GM12878 (cell line): ENCODE results near the gene LYSMD2. TPM values are rescaled to one million over a fixed set of nuclear protein-coding genes. Genes with fewer than 3 reads are reported as not detected.

Source experiments
- ASH2L ChIP-seq: fragments of 300-600, 200-600 bp; sonication (generic); IDR thresholded peaks from 2 replicates; pipeline ENCODE4 v1.6.1; 2017; ENCODE audit warnings: low read depth, mild to moderate bottlenecking, borderline replicate concordance
- CREB1 ChIP-seq: IDR thresholded peaks from 2 replicates; pipeline ENCODE4 v1.6.1; 2012; ENCODE audit warnings: low read depth, mild to moderate bottlenecking, inconsistent platforms
- CREM ChIP-seq: IDR thresholded peaks from 2 replicates; pipeline ENCODE4 v1.6.1; 2014; ENCODE audit warnings: antibody characterized with exemption, low read depth
- DPF2 ChIP-seq: fragments of 450-650 bp; IDR thresholded peaks from 2 replicates; pipeline ENCODE4 v1.6.1; 2017; ENCODE audit warnings: mild to moderate bottlenecking
- ETV6 ChIP-seq, 2 experiments: fragments of 450-650 bp in 1 of 2; IDR thresholded peaks in 1 of 2; conservative IDR thresholded peaks in 1 of 2; 2 replicates each; pipeline ENCODE4 v1.6.1; 2014; ENCODE audit warnings: antibody characterized with exemption in 1 of 2, borderline replicate concordance in 1 of 2, low read depth in 1 of 2, mild to moderate bottlenecking in 1 of 2, moderate library complexity in 1 of 2
- GABPA ChIP-seq: IDR thresholded peaks from 2 replicates; pipeline ENCODE4 v1.6.1; 2014; ENCODE audit warnings: antibody characterized with exemption, low read depth, mild to moderate bottlenecking, inconsistent platforms
- JUND ChIP-seq: IDR thresholded peaks from 2 replicates; pipeline ENCODE4 v1.6.1; 2012; ENCODE audit warnings: low read depth, mild to moderate bottlenecking, low read length, improper control_type of control experiment, moderate library complexity
- MEF2A ChIP-seq: IDR thresholded peaks from 2 replicates; pipeline ENCODE4 v1.6.1; 2011; ENCODE audit warnings: low read depth, mild to moderate bottlenecking, low read length, moderate library complexity; ENCODE audit not compliant: insufficient read depth
- MEF2B ChIP-seq: fragments of 450-650 bp; IDR thresholded peaks from 2 replicates; pipeline ENCODE4 v1.6.1; 2018; ENCODE audit warnings: mild to moderate bottlenecking, moderate library complexity; ENCODE audit not compliant: partially characterized antibody, poor library complexity, severe bottlenecking
- NR2C2 ChIP-seq: IDR thresholded peaks from 2 replicates; pipeline ENCODE4 v1.6.1; 2011; ENCODE audit warnings: borderline replicate concordance, low read depth; ENCODE audit not compliant: control insufficient read depth, insufficient read length
- NRF1 ChIP-seq: conservative IDR thresholded peaks from 2 replicates; pipeline ENCODE4 v1.6.1; 2011; ENCODE audit warnings: mild to moderate bottlenecking, low read depth, low read length, improper control_type of control experiment
- RAD51 ChIP-seq: fragments of 450-650 bp; IDR thresholded peaks from 2 replicates; pipeline ENCODE4 v1.6.1; 2016; ENCODE audit warnings: moderate library complexity, mild to moderate bottlenecking, inconsistent platforms
- SMARCA5 ChIP-seq: fragments of 450-650 bp; IDR thresholded peaks from 2 replicates; pipeline ENCODE4 v1.6.1; 2017; ENCODE audit warnings: mild to moderate bottlenecking
- SPI1 ChIP-seq: IDR thresholded peaks from 2 replicates; pipeline ENCODE4 v1.6.1; 2011; ENCODE audit warnings: low read depth, mild to moderate bottlenecking, low read length, moderate library complexity, borderline replicate concordance; ENCODE audit not compliant: insufficient read depth
- TCF12 ChIP-seq: IDR thresholded peaks from 2 replicates; pipeline ENCODE4 v1.6.1; 2011; ENCODE audit warnings: low read depth, mild to moderate bottlenecking, low read length
- ZNF622 ChIP-seq: fragments of 450-650 bp; IDR thresholded peaks from 2 replicates; pipeline ENCODE4 v1.6.1; 2017; ENCODE audit warnings: mild to moderate bottlenecking, inconsistent platforms
- polyA plus RNA-seq, 11 experiments: library from polyadenylated mRNA; depleted of rRNA in 4 of 11; unstranded in 6 of 11; stranded (reverse) in 5 of 11; fragments of >200 nt; fragmentation: Nextera tagmentation in 4 of 11; fragmentation: Illumina TruSeq in 1 of 11; extraction: Ambion mirVana in 4 of 11; extraction: Trizol in 1 of 11; gene quantifications; 1 replicate in 1 of 11; 2 replicates in 10 of 11; pipeline versions ENCODE4 v1.2.1 to v1.2.3, GENCODE V29; 2011 to 2016; ENCODE audit warnings: inconsistent platforms in 2 of 11, missing spikeins in 2 of 11, low read depth in 1 of 11
- total RNA-seq, 4 experiments: library from RNA; depleted of rRNA in 3 of 4; stranded (reverse); fragments of >200 nt in 3 of 4; fragmentation: Illumina TruSeq in 1 of 4; extraction: Trizol in 1 of 4; gene quantifications; 2 replicates each; pipeline versions ENCODE4 v1.2.1 to v1.2.3, GENCODE V29; 2013 to 2021
- TF ChIP-seq, protein P1 (sequence below): fragments of 150-350 bp; IDR thresholded peaks from 2 replicates; pipeline ENCODE4 v1.6.1; 2014; ENCODE audit warnings: mild to moderate bottlenecking, low read depth, low read length
- TF ChIP-seq, protein P2 (sequence below): IDR thresholded peaks from 2 replicates; pipeline ENCODE4 v1.6.1; 2011; ENCODE audit warnings: low read depth, mild to moderate bottlenecking, low read length, moderate library complexity, borderline replicate concordance; ENCODE audit errors: extremely low read depth
- TF ChIP-seq, protein P3 (sequence below): fragments of 450-650 bp; formaldehyde crosslinking; IDR thresholded peaks from 2 replicates; pipeline ENCODE4 v1.4.0; 2022; ENCODE audit warnings: mild to moderate bottlenecking, moderate library complexity
- TF ChIP-seq, protein P4 (sequence below), 3 experiments: IDR thresholded peaks in 2 of 3; conservative IDR thresholded peaks in 1 of 3; 2 replicates each; pipeline ENCODE4 v1.5.1; 2011; ENCODE audit warnings: low read depth in 3 of 3, low read length in 3 of 3, mild to moderate bottlenecking in 3 of 3, control low read depth in 2 of 3, moderate library complexity in 2 of 3, inconsistent platforms in 1 of 3, mixed read lengths in 1 of 3; ENCODE audit not compliant: control insufficient read depth in 2 of 3, insufficient read depth in 1 of 3; ENCODE audit errors: extremely low read depth in 1 of 3
- TF ChIP-seq, protein P5 (sequence below): IDR thresholded peaks from 2 replicates; pipeline ENCODE4 v1.6.1; 2011; ENCODE audit warnings: borderline replicate concordance, low read depth, mild to moderate bottlenecking, moderate library complexity, mixed read lengths, low read length; ENCODE audit not compliant: insufficient read depth; ENCODE audit errors: extremely low read length

The LYSMD2 gene
- total and polyA plus RNA-seq, 10 of the 15 experiments (the other 5 are each of a cell fraction or from before 2014, with no cell fraction given): 30.5 to 61.3 (median 45.4) TPM

DNA sequence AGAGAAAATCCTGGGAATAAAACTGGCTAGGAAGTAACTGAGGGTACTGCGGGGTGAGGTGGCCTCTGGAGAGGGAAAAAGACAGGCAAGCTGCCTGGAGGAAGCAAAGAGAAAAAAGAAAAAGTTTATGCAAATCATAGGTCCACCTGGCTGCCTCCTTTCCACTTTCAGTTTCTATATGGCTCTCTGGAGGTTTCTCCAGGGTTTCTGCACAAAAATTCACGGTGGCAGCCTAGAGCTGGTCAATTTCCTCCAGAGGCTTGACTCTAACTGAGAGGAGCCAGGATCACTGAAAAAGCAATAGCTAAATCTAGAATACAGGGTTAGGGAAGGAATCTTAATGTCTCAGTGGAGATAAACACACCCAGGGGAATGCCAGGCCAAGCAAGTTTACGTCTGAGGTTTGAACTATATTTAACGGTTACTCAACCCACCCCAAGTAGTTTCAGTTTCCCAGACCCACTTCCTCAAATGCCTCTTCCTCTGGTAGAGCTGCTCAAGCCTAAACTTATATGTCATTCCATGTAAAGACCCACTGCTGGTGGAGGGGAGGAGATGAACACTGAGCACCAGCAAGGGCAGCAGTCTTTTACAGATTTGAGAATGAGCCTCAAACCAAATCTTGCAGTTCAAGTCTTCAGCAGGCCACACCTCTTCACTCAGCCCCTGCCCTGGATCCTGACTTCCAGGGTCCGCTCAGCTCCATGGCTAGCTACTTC lies 5.7 kb downstream of the LYSMD2 start (continued):
- TF ChIP-seq, protein P1, sequence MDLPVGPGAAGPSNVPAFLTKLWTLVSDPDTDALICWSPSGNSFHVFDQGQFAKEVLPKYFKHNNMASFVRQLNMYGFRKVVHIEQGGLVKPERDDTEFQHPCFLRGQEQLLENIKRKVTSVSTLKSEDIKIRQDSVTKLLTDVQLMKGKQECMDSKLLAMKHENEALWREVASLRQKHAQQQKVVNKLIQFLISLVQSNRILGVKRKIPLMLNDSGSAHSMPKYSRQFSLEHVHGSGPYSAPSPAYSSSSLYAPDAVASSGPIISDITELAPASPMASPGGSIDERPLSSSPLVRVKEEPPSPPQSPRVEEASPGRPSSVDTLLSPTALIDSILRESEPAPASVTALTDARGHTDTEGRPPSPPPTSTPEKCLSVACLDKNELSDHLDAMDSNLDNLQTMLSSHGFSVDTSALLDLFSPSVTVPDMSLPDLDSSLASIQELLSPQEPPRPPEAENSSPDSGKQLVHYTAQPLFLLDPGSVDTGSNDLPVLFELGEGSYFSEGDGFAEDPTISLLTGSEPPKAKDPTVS: no peak
- TF ChIP-seq RAD51: 0 out of 2 replicates have a peak, but pooled peaks have one; percentile 27
- TF ChIP-seq, protein P2, sequence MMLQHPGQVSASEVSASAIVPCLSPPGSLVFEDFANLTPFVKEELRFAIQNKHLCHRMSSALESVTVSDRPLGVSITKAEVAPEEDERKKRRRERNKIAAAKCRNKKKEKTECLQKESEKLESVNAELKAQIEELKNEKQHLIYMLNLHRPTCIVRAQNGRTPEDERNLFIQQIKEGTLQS: no peak
- peak; percentile 96 for TF ChIP-seq MEF2B
- peak; percentile 88 for TF ChIP-seq MEF2A
- peak; percentile 55; the same call in 1 of the 2 replicates for TF ChIP-seq SMARCA5
- peak; percentile 90 for TF ChIP-seq ASH2L
- TF ChIP-seq SPI1: peak; percentile 100
- TF ChIP-seq, protein P3, sequence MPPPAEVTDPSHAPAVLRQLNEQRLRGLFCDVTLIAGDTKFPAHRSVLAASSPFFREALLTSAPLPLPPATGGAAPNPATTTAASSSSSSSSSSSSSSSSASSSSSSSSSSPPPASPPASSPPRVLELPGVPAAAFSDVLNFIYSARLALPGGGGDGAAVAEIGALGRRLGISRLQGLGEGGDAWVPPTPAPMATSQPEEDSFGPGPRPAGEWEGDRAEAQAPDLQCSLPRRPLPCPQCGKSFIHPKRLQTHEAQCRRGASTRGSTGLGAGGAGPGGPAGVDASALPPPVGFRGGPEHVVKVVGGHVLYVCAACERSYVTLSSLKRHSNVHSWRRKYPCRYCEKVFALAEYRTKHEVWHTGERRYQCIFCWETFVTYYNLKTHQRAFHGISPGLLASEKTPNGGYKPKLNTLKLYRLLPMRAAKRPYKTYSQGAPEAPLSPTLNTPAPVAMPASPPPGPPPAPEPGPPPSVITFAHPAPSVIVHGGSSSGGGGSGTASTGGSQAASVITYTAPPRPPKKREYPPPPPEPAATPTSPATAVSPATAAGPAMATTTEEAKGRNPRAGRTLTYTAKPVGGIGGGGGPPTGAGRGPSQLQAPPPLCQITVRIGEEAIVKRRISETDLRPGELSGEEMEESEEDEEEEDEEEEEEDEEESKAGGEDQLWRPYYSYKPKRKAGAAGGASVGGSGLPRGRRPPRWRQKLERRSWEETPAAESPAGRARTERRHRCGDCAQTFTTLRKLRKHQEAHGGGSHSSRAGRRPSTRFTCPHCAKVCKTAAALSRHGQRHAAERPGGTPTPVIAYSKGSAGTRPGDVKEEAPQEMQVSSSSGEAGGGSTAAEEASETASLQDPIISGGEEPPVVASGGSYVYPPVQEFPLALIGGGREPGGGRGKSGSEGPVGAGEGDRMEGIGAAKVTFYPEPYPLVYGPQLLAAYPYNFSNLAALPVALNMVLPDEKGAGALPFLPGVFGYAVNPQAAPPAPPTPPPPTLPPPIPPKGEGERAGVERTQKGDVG (CRISPR knock-in tag): no peak
- peak; percentile 88 for TF ChIP-seq CREM
- peak in 1 of 2 experiments; percentile 97; a peak in 2 of 4 replicates for TF ChIP-seq ETV6 (conservative IDR thresholded peaks at IDR 0.05 in 1 of 2, IDR thresholded peaks at IDR 0.05 in 1 of 2; ENCODE audit: borderline replicate concordance in 1 of 2, low read depth in 1 of 2)
- TF ChIP-seq, protein P4, sequence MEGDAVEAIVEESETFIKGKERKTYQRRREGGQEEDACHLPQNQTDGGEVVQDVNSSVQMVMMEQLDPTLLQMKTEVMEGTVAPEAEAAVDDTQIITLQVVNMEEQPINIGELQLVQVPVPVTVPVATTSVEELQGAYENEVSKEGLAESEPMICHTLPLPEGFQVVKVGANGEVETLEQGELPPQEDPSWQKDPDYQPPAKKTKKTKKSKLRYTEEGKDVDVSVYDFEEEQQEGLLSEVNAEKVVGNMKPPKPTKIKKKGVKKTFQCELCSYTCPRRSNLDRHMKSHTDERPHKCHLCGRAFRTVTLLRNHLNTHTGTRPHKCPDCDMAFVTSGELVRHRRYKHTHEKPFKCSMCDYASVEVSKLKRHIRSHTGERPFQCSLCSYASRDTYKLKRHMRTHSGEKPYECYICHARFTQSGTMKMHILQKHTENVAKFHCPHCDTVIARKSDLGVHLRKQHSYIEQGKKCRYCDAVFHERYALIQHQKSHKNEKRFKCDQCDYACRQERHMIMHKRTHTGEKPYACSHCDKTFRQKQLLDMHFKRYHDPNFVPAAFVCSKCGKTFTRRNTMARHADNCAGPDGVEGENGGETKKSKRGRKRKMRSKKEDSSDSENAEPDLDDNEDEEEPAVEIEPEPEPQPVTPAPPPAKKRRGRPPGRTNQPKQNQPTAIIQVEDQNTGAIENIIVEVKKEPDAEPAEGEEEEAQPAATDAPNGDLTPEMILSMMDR (IDR thresholded peaks at IDR 0.05 in 2 of 3, conservative IDR thresholded peaks at IDR 0.05 in 1 of 3; ENCODE audit: control insufficient read depth in 2 of 3, extremely low read depth in 1 of 3, insufficient read depth in 1 of 3, low read depth in 3 of 3, low read length in 3 of 3): no peak
- no peak for TF ChIP-seq NRF1
- TF ChIP-seq NR2C2: no peak
- TF ChIP-seq, protein P5, sequence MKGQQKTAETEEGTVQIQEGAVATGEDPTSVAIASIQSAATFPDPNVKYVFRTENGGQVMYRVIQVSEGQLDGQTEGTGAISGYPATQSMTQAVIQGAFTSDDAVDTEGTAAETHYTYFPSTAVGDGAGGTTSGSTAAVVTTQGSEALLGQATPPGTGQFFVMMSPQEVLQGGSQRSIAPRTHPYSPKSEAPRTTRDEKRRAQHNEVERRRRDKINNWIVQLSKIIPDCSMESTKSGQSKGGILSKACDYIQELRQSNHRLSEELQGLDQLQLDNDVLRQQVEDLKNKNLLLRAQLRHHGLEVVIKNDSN: no peak
- no peak for TF ChIP-seq JUND
- TF ChIP-seq ZNF622: no peak
- no peak; the same call in 1 of the 2 replicates for TF ChIP-seq GABPA
- peak; percentile 80 for TF ChIP-seq TCF12
- TF ChIP-seq DPF2: peak; percentile 99
- peak; percentile 33; the same call in 1 of the 2 replicates for TF ChIP-seq CREB1
